CD4-positive, alpha-beta T cell treated with Interleukin-1 beta for 1 hour (primary cell): ENCODE data around the gene RPL3.
A peak's percentile ranks its signal among the peaks of the same experiment; 100 is the strongest.

Experiments used
- DNase-seq, 2 donors: peaks; one replicate each; pipeline ENCODE4 v3.0.0-alpha.2; 2020 to 2022

The RPL3 gene

GRCh38 chr22:39297490-39298240, 21.8 kb downstream of the RPL3 start:
- no peak for DNase-seq

DNA sequence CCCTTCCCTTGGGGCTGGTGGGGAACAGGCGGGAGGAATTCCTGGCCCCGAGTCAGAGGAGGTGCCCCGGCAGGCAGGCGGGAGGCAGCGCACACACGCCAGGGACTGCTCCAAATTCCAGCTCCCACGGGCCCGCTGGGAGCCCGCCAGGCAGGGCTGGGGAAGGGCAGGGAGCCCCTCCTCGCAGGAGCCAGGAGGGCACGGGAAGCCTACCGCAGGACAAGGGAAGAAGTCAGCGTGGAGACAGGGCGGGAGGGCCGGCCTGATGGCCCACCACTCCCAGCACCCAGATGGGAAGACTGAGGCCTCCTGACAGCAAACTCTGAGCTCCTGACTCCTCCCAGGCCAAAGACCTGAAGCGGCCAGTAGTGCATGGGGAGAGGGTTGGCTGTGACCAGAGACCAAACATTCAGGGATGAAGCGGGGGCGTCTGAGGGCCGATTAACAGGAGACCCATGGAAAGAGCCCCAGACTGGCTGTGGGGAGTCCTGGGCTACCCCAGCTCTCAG, 22.4 kb downstream of the RPL3 start:
- DNase-seq = no peak

DNA sequence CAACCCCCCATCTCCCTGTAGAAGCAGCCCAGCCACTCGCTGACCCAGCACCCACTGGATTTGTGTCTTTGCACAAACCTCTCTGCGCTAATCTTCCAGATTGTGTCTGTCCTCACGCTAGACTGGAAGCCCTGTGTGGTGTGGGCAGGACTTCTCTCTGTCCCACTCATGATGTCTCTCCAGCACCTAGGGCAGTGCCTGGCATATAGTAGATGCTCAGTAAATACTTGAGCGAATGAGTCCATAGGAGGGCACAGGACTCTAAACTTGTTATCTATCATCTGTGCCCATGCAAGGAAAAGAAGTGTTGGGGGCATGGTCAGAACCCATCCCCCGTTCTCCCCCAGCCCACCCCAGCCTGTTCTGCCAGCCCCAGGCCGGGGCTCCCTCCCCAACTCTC, 22.9 kb downstream of the RPL3 start:
- no peak for DNase-seq

- DNase-seq = no peak
Observed at GRCh38 chr22:39294571-39295468, 24.6 kb downstream of the RPL3 start.

GRCh38 chr22:39293766-39294368, 25.6 kb downstream of the RPL3 start:
- DNase-seq = no peak

DNA sequence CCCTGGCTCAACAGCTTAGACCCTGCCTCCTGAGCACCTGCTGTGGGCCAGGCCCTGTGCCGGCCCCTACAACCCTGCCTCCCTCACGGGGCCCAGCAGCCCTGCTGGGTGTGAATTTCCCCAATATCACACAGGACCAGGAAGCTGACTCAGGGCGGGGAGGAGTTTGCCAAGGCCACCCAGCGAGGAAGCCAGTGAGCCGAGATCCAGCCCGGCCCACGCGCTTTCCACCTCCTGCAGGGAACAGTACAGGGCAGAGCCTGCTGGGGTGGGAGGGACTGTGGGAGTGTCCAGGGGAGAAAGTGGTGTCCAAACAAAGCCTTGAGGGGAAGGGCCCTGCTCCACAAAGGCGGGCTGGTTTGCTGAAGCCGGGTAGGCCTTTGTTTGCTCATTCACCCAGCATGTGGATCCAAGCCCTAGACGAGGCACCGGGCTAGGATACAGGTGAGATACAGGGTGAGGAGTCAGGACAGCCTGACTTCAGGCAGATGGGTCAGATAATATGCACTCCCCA, 26.8 kb downstream of the RPL3 start:
- peak in 1 of 2 donors; percentile 79 for DNase-seq

DNA sequence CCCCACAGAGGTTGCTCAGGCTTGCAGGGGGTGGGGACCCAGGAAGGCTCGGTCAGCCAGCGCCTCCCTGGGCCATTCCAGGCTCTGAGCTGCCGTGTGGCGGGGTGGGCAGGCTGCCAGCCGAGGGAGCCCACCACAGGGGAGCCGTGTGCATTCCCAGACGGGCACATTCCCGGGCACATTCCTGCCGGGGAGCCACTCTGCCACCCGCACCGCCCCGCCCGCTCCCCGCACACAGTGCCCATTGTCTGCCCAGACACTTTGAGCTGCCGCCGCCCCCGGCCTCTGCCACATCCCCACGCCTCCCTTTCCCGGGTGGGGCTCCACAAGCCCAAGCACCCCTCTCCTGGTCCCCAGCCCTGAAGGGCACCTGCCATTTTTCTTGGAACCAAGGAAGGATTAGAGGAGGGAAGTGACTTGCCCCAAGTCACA, 27.4 kb downstream of the RPL3 start:
- DNase-seq = no peak

DNA sequence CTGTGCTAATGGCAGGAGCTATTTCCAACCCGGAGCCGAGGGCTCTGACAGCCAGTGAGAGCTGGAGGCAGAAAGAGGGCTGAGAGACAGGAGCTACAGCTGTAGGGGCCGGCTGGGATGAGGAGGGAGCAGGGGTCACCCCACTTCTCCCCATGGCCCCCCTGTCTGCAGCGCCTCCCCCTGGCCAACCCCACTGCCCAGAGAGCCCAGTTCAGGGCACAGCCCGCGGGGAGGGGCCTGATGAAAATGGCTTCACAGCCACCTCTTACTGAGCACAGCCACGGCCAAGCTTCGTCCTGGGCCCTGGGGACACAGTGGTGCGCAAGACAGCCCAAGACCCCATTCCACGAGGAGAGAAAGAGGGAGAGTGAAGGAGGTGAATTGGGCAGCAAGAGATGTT, 27.9 kb downstream of the RPL3 start:
- no peak for DNase-seq

GRCh38 chr22:39290724-39291161, 28.7 kb downstream of the RPL3 start:
- no peak for DNase-seq

DNA sequence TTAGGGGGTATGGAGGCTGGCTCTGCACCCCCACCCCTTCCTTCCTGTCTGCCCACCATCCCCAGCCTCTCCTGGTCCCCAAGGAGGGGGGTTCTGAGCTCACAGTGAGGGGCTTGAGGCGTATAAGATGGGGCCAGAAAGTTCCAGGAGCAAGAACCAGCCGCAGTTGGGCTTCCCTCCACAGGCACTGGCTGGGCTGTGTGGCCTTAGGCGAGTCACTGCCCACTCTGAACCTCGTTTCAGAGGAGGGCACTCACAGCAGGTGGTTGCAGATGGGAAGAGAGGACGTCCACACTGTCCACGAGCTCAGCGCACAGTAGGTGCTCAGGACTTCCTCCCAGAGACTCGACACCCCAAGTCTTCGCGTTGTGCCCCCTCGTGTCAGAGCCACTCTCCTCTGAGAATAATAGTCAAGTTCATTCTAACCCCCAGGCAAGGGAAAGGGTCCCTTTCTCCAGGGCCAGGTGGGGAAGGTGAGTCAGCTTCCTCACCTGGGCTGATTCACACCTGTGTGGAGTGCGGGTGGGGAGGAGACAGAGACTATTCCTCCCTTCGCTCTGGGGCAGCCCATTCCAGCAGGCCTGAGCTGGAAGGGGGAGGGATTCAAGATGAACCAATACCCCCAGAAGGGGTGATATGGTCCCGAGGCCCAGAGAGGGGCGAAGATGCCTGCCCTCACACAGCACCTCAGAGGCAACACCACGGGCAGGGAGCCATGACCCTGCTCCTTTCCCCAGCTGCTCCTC, 29.3 kb downstream of the RPL3 start:
- DNase-seq = no peak

GRCh38 chr22:39289533-39289932, 29.9 kb downstream of the RPL3 start:
- DNase-seq = no peak

GRCh38 chr22:39288135-39288898, 31.1 kb downstream of the RPL3 start:
- DNase-seq = no peak

GRCh38 chr22:39287076-39287725, 32.2 kb downstream of the RPL3 start:
- DNase-seq = peak in 1 of 2 donors; percentile 37

DNA sequence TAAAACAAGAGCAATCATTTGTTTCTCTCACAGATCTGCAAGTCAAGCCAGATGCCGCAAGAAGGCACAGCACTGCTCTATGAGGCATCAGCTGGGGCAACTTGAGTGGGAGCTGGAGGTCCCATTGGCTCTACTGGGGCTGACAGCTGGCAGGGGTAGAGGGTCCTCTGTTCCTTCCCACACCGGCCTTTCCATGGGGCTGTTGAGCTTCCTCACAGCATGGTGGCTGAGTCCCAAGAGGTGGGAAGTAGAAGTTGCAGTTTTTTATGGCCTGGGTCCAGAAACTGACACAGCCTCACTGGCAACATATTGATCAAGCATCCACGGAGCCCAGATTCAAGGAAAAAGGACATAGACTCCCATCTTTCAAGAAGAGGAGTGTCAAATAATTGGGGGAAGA, 34.4 kb downstream of the RPL3 start:
- no peak for DNase-seq

DNA sequence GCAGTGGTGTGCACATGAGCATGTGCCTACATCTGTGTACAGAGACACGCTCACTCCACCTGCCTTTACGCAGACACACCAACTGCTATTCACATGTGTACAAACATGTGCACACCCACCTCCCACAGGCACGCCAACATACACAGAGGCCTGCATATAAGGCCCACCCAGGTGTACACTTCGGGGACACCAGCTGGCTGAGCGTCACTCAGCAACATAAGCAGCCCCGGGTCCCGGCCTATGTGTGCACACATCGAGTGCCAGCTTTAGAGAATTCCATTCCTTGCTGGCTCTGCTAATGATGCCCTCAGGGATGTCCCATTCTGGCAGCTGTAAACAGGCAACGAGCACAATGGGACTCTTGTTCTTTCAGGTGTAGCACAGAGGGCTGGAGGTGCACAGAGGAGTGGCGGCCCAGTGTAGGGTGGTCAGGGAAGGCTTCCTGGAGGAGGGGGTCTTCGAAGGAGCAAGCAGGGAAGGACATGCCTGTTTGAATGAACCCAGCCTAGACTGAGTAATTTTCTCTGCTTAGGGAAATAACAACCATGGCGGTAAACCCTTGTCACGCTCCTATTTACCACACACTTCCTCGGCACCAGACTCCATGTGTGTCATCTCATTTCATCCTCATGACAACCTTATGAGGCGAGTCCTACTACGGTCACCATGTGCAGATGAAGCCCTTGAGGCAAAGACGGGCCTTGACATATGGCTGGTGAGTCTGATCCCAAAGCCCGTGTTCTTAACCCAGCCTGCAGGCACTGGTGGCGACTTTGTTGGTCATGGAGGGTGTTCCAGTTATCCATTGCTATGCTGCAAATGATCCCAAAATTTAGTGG, 35.1 kb downstream of the RPL3 start:
- DNase-seq = no peak

DNA sequence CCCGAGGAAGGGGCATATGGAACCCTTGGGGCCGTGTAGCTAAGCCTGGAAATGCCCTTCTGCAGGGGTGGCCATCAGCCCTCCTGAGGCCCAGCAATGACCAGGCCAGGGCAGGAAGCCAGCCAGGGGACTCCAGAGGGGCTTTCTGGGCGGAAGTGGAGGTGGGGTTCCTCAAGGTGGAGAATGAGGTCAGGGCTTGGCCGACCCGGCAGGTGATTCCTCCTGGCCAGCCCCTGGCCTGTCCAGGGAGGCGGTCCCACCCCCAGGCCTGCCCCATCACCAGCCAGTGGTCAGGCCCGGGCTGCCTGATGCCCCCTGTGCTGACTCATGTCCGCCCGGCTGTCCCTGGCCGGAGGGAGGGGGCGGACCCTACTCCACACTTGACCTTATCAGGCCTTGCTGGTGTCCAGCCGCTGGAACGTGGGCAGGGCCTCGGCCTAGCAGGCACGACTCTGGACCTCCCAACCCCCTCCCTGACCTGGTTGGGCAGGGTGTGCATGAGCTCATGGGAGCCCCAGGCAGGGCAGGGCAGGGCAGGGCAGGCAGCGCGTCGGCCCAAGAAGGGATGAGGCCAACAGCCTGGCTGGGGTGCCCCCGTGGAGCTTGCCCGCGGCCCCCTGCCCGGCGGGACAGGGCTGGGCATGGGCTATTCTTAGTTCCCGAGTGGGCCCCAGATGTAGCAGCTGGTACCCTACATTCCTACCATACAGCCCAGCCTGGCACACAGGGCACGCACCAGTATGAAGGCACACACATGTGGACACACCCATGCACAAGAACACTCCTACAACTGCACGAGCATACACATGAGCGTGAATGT, 35.9 kb downstream of the RPL3 start:
- no peak for DNase-seq

DNA sequence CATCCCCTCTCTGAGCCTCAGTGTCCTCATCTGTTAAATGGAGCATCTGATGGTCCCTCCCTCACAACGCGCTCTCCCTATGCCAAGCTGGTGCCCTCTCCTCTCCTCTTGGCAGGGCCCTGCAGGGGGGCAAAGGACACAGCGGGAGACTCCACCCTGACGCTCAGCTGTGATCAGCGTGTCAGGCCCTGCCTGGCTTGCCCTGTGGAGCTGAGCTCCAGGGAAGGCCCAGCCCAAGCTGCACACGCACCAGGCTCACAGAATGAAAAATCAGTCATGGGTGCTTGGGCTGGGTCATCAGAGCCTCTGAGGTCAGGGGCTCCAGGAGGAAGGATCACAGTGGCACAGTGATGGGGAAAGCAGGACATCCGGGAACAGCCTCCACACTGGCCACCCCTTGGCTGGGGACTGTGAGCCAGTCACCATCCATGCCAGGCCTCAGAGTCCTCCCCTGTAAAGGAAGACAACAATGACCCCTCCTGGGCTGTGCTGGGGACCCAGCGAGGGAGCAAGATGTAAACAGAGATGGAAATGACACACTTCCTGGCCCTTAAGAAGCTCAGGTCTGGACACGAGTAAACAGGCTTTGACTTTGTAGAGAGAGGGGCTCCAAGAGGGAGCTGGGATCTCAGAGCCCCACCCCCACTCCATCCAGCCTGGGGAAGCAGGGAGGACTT, 36.6 kb downstream of the RPL3 start:
- no peak for DNase-seq

GRCh38 chr22:39281126-39281525, 38.3 kb downstream of the RPL3 start:
- no peak for DNase-seq

DNA sequence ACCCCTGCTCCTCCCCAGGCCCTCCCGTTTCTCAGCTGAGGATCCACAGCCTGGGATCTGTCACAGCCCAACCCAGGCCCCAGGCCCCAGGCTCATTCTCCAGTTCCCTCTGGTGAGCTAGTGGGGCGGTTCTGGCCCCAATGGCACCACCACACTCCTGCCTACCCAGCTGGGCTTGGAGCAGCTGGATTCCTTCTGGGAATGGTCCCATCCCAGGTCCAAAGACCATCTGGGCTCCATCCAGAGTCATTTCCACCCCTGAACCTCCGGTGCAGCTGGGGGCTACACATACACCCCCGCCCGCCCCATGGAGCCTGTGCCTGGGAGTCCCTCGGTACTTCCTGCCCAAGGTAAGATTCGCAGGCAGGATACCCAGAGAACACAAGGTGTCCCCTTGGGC, 39.2 kb downstream of the RPL3 start:
- DNase-seq = no peak
